GM12878 (cell line): ENCODE data around the gene SLC9C1. TPM values are rescaled to one million over a fixed set of nuclear protein-coding genes. Genes with fewer than 3 reads are reported as not detected.

ENCODE experiments used
- BCLAF1 ChIP-seq: fragments of 450-650 bp; IDR thresholded peaks from 2 replicates; pipeline ENCODE4 v1.6.1; 2017; ENCODE audit warnings: antibody characterized with exemption, mild to moderate bottlenecking, moderate library complexity
- CBFB ChIP-seq: IDR thresholded peaks from 2 replicates; pipeline ENCODE4 v1.6.1; 2016; ENCODE audit warnings: antibody characterized with exemption, low read depth
- CEBPB ChIP-seq, 2 experiments: fragments of 150-350 bp in 1 of 2; IDR thresholded peaks; 2 replicates each; pipeline ENCODE4 v1.6.1; 2012 to 2014; ENCODE audit warnings: low read depth in 2 of 2, low read length in 2 of 2, borderline replicate concordance in 1 of 2, inconsistent platforms in 1 of 2
- CREM ChIP-seq: IDR thresholded peaks from 2 replicates; pipeline ENCODE4 v1.6.1; 2014; ENCODE audit warnings: antibody characterized with exemption, low read depth
- E2F4 ChIP-seq: IDR thresholded peaks from 2 replicates; pipeline ENCODE4 v1.6.1; 2012; ENCODE audit warnings: low read depth, low read length, improper control_type of control experiment
- EED ChIP-seq: sonication (generic); IDR thresholded peaks from 2 replicates; pipeline ENCODE4 v1.6.1; 2016; ENCODE audit warnings: antibody characterized with exemption, low read depth
- EP300 ChIP-seq, 2 experiments: fragments of 150-350 bp in 1 of 2; IDR thresholded peaks; 2 replicates each; pipeline ENCODE4 v1.6.1; 2011 to 2012; ENCODE audit warnings: low read depth in 2 of 2, low read length in 2 of 2, borderline replicate concordance in 1 of 2, improper control_type of control experiment in 1 of 2, inconsistent platforms in 1 of 2; ENCODE audit not compliant: control insufficient read depth in 1 of 2
- FOS ChIP-seq: IDR thresholded peaks from 3 replicates; pipeline ENCODE4 v1.6.1; 2011; ENCODE audit warnings: borderline replicate concordance; ENCODE audit not compliant: insufficient read length; ENCODE audit errors: extremely low read depth
- HSF1 ChIP-seq: fragments of 150-350 bp; IDR thresholded peaks from 2 replicates; pipeline ENCODE4 v1.6.1; 2014; ENCODE audit warnings: mild to moderate bottlenecking, low read depth, low read length
- IRF3 ChIP-seq: fragments of 450-650 bp; IDR thresholded peaks from 2 replicates; pipeline ENCODE4 v1.6.1; 2014; ENCODE audit warnings: mild to moderate bottlenecking
- JUND ChIP-seq: IDR thresholded peaks from 2 replicates; pipeline ENCODE4 v1.6.1; 2012; ENCODE audit warnings: low read depth, mild to moderate bottlenecking, low read length, improper control_type of control experiment, moderate library complexity
- MEF2B ChIP-seq: fragments of 450-650 bp; IDR thresholded peaks from 2 replicates; pipeline ENCODE4 v1.6.1; 2018; ENCODE audit warnings: mild to moderate bottlenecking, moderate library complexity; ENCODE audit not compliant: partially characterized antibody, poor library complexity, severe bottlenecking
- MXI1 ChIP-seq: fragments of 150-350 bp; IDR thresholded peaks from 2 replicates; pipeline ENCODE4 v1.6.1; 2011; ENCODE audit warnings: low read depth, mild to moderate bottlenecking, inconsistent platforms, low read length, improper control_type of control experiment
- NKRF ChIP-seq: fragments of 450-650 bp; conservative IDR thresholded peaks from 2 replicates; pipeline ENCODE4 v1.6.1; 2017; ENCODE audit warnings: mild to moderate bottlenecking, moderate library complexity
- POLR2AphosphoS5 ChIP-seq: IDR thresholded peaks from 2 replicates; pipeline ENCODE4 v1.6.1; 2011; ENCODE audit warnings: mild to moderate bottlenecking, low read length, inconsistent platforms
- SRF ChIP-seq, 2 experiments: IDR thresholded peaks; 2 replicates each; pipeline ENCODE4 v1.6.1; 2011; ENCODE audit warnings: low read depth in 2 of 2, low read length in 2 of 2, mild to moderate bottlenecking in 1 of 2, moderate library complexity in 1 of 2
- TBL1XR1 ChIP-seq: IDR thresholded peaks from 2 replicates; pipeline ENCODE4 v1.6.1; 2012; ENCODE audit warnings: low read depth, low read length, improper control_type of control experiment
- ZBED1 ChIP-seq: IDR thresholded peaks from 2 replicates; pipeline ENCODE4 v1.6.1; 2016; ENCODE audit warnings: borderline replicate concordance
- ZNF207 ChIP-seq: fragments of 450-650 bp; IDR thresholded peaks from 2 replicates; pipeline ENCODE4 v1.6.1; 2014; ENCODE audit warnings: antibody characterized with exemption, mild to moderate bottlenecking, borderline replicate concordance
- polyA plus RNA-seq, 11 experiments: library from polyadenylated mRNA; depleted of rRNA in 4 of 11; unstranded in 6 of 11; stranded (reverse) in 5 of 11; fragments of >200 nt; fragmentation: Nextera tagmentation in 4 of 11; fragmentation: Illumina TruSeq in 1 of 11; extraction: Ambion mirVana in 4 of 11; extraction: Trizol in 1 of 11; gene quantifications; 1 replicate in 1 of 11; 2 replicates in 10 of 11; pipeline versions ENCODE4 v1.2.1 to v1.2.3, GENCODE V29; 2011 to 2016; ENCODE audit warnings: inconsistent platforms in 2 of 11, missing spikeins in 2 of 11, low read depth in 1 of 11
- total RNA-seq, 4 experiments: library from RNA; depleted of rRNA in 3 of 4; stranded (reverse); fragments of >200 nt in 3 of 4; fragmentation: Illumina TruSeq in 1 of 4; extraction: Trizol in 1 of 4; gene quantifications; 2 replicates each; pipeline versions ENCODE4 v1.2.1 to v1.2.3, GENCODE V29; 2013 to 2021

Gene SLC9C1
- total and polyA plus RNA-seq, 10 of the 15 experiments (the other 5 are each of a cell fraction or from before 2014, with no cell fraction given), result not detected

- no peak for TF ChIP-seq BCLAF1
- TF ChIP-seq EP300 (IDR thresholded peaks at IDR 0.05; ENCODE audit: borderline replicate concordance in 1 of 2, control insufficient read depth in 1 of 2, low read depth in 2 of 2, low read length in 2 of 2), result peak; percentile 15 to 79; a peak in 1 of 4 replicates
- no peak for TF ChIP-seq FOS
- no peak for TF ChIP-seq IRF3
- no peak for TF ChIP-seq ZNF207
- TF ChIP-seq JUND, result no peak
- TF ChIP-seq MEF2B, result peak; percentile 84
- no peak for TF ChIP-seq TBL1XR1
- TF ChIP-seq CREM, result peak; percentile 42; the same call in 1 of the 2 replicates
- TF ChIP-seq SRF (IDR thresholded peaks at IDR 0.05; ENCODE audit: low read depth in 2 of 2, low read length in 2 of 2), result no peak
- no peak for TF ChIP-seq HSF1
- TF ChIP-seq CBFB, result no peak
- TF ChIP-seq CEBPB (IDR thresholded peaks at IDR 0.05; ENCODE audit: borderline replicate concordance in 1 of 2, low read depth in 2 of 2, low read length in 2 of 2), result no peak
- TF ChIP-seq ZBED1, result peak; percentile 72; the same call in 1 of the 2 replicates
- TF ChIP-seq EED, result peak; percentile 62
- TF ChIP-seq E2F4, result no peak
- peak; percentile 82 for TF ChIP-seq POLR2AphosphoS5
- TF ChIP-seq NKRF, result no peak
- TF ChIP-seq MXI1, result peak; percentile 76; the same call in 1 of the 2 replicates
Observed at GRCh38 chr3:112127522-112128494, 166.2 kb downstream of the SLC9C1 start (continued).
